GM18873 (cell line): ENCODE data around the gene FOXN4.
"Not testable (repeated sequence)": the region's sequence is repeated elsewhere in the genome, so short reads cannot be mapped to it uniquely, and the experiment has no call there.

Experiments
- ATAC-seq: cut with Tn5 transposase; IDR thresholded peaks from one replicate; pipeline ENCODE4 v1.9.1; 2021; ENCODE audit warnings: mild to moderate bottlenecking, moderate library complexity, moderate number of reproducible peaks; ENCODE audit not compliant: unreplicated experiment, low FRiP score

FOXN4 gene

GRCh38 chr12:109308534-109309380 is at the start of gene FOXN4:
FOXN4 (minus strand) TSS chr12:109309284; CDS start chr12:109308321, 963 bp downstream.
- ATAC-seq, result no peak

- peak; percentile 85 for ATAC-seq
These were observed 49.2 kb upstream of the FOXN4 start for GRCh38 chr12:109358154-109358869.

- ATAC-seq, result no peak
These were observed 47.9 kb upstream of the FOXN4 start for GRCh38 chr12:109357032-109357431.

GRCh38 chr12:109356577-109356976 is 47.5 kb upstream of the FOXN4 start:
- no peak for ATAC-seq

GRCh38 chr12:109352184-109352583 is 43.1 kb upstream of the FOXN4 start:
- no peak for ATAC-seq

GRCh38 chr12:109347589-109347988 is 38.5 kb upstream of the FOXN4 start, which contains the start of gene MYO1H:
MYO1H (plus strand) TSS chr12:109347900; CDS start chr12:109347961, 61 bp downstream.
- ATAC-seq, result no peak

- ATAC-seq, result no peak
These were observed 37.8 kb upstream of the FOXN4 start for GRCh38 chr12:109346920-109347319.

GRCh38 chr12:109345428-109345827 is 36.3 kb upstream of the FOXN4 start:
- no peak for ATAC-seq

- ATAC-seq, result no peak
These were observed 34.6 kb upstream of the FOXN4 start for GRCh38 chr12:109343677-109344076.

GRCh38 chr12:109336593-109336992 is 27.5 kb upstream of the FOXN4 start:
- ATAC-seq, result no peak

- ATAC-seq, result no peak
These were observed 25.8 kb upstream of the FOXN4 start for GRCh38 chr12:109334887-109335286.

GRCh38 chr12:109331301-109331952 is 22.3 kb upstream of the FOXN4 start:
- ATAC-seq, result no peak

GRCh38 chr12:109330282-109331230 is 21.5 kb upstream of the FOXN4 start:
- no peak for ATAC-seq

- no peak for ATAC-seq
These were observed 20.6 kb upstream of the FOXN4 start for GRCh38 chr12:109329686-109330085.

- no peak for ATAC-seq
These were observed 19.9 kb upstream of the FOXN4 start for GRCh38 chr12:109329003-109329402.

GRCh38 chr12:109321294-109321693 is 12.2 kb upstream of the FOXN4 start:
- not testable (repeated sequence) for ATAC-seq

- no peak for ATAC-seq
These were observed 1.4 kb upstream of the FOXN4 start for GRCh38 chr12:109310247-109311125.

GRCh38 chr12:109309381-109310246 is 530 bp upstream of the FOXN4 start:
- ATAC-seq, result no peak
